Activated CD4-positive, alpha-beta T cell treated with anti-CD3 and anti-CD28 coated beads, Interleukin-2, Interleukin-4, amounts not matched to agents 100 ng/mL and 50 ng/mL, durations not matched to agents 16 hours and 8 hours (primary cell): ENCODE results near the gene AUNIP.

ENCODE experiments used
- DNase-seq: peaks from one replicate; pipeline ENCODE4 v3.0.0-alpha.2; 2020; ENCODE audit warnings: low spot score

AUNIP gene

DNA sequence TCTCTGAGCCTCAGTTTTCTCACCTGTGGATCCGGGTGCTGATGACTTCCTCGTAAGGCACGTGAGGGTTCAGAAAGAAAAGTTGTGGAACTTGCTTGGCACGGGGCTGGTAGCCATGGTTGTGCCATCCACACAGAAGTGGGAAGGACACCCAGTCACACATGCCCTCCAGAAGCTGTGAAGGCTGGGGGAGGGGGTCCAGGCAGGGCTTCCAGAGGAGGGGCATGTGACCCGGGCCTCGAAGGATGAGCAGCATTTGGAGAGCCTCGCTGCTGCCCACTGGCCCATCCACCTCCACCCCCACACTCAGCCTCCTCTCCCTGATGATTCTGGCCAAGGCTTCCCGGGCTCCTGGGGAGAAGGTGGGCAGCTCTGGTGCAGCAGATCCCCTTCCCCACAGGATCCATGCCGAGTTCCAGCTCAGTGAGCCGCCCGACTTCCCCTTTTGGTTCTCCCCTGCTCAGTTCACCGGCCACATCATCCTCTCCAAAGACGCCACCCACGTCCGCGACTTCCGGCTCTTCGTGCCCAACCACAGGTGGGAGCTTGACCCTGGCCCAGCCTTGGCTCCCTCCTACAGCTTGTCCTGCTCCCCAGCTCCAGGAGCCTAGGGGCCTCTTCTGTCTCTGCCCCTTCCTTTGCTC, 49.9 kb downstream of the AUNIP start:
- no peak for DNase-seq

DNA sequence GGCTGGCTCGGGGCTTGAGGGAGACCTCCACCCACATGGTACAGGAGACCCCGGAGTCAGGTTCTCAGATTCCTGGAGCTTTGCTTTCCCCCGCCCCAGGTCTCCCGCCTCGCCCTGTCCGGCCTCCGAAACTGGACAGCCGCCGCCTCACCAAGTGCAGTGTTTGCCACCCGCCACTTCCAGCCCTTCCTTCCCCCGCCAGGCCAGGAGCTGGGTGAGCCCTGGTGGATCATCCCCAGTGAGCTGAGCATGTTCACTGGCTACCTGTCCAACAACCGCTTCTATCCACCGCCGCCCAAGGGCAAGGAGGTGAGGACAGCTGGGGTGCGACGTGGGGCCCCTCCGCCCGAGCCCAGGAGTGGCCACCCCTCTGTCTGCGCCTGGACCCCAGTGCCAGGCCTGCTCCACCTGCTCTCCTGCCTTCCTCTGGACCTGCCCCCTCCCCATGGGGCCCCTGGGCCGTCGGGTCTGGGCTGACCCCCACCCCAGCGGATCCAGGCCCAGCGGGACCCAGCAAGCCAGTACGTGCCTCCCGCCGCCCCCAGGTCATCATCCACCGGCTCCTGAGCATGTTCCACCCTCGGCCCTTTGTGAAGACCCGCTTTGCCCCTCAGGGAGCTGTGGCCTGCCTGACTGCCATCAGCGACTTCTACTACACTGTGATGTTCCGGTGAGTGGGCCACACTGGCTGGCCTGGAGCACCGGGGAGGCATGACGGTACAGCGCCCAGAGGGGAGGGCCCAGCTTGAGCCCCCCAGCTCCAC, 50.6 kb downstream of the AUNIP start:
- no peak for DNase-seq

GRCh38 chr1:25807480-25808390, 51.5 kb downstream of the AUNIP start:
- DNase-seq: no peak

GRCh38 chr1:25806418-25806817, 52.8 kb downstream of the AUNIP start:
- DNase-seq: no peak

DNA sequence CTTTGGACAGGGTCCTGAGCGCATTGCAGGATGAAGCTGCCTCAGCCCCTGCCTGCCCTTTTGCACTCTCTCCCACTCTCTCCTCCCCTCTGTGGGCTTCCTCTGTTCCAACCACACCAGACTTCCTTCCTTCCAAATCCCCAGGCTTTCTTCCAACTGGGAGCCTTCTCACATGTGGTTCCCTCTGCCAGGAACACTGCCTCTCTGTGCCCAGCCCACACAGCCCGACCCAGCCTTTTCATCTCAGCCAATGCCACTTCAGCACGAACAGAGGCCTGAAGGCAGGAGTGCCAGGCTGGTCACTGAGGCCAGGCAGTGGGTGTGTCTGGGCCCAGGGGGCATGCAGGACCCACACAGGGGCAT, 53.4 kb downstream of the AUNIP start:
- no peak for DNase-seq

- no peak for DNase-seq
Observed at GRCh38 chr1:25804964-25805862, 54.0 kb downstream of the AUNIP start.

DNA sequence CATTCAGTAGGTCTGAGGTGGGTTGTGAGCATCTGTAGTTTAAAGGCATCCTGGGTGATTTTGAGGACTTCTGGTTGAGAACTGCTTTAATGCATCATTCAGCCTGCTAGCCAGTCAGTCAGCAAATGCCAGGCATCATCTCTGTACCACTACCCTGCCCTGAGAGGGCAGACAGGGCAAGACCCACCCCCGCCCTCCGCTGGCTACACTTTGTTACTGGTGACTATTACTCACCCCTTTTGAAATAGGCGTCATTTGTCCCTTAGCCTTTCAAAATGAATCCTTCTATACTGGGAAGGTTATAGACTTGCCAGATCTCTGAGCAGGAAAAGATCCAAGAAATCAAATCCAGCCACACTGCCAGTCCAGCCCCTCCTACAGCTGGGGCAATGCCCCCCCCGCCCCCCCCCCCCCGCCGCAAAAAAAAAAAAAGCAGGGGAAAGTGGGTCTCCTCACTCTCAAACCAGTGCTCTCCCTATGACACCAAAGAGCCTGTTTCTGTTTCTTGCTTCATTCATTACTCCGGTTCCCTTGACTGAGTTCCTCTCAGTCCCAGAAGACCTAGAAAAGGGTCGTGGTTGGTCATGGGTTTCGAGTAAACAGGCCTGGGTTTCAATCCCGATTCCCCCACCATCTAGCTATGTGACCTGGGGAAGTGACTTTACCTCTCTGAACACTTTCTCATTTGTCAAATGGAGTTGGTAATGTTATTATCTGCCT, 54.9 kb downstream of the AUNIP start:
- peak; percentile 31 for DNase-seq

DNA sequence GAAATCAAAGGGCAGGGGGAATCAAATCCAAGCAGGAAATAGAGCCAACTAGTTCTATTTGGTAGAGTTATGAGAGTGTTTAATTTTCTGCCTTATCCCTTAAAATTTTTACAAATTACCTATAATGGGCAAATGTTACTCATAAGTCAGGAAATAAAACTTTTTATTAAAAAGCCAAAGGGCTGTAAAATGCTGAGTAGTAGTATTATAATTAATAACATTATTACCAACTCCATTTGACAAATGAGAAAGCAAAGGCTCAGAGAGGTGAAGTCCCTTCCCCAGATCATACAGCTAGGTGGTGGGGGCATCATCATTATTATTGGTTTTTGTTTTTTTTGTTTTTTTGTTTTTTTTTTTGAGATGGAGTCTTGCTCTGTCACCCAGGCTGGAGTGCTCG, 55.9 kb downstream of the AUNIP start:
- DNase-seq: no peak

- DNase-seq: no peak
Observed at GRCh38 chr1:25802915-25803314, 56.3 kb downstream of the AUNIP start.

GRCh38 chr1:25800703-25801377, 58.4 kb downstream of the AUNIP start:
- no peak for DNase-seq

- no peak for DNase-seq
Observed at GRCh38 chr1:25799935-25800702, 59.1 kb downstream of the AUNIP start, which contains the start of gene SELENON. Gene SELENON (plus strand): TSS chr1:25800193. CDS start chr1:25800231, 38 bp downstream.

DNA sequence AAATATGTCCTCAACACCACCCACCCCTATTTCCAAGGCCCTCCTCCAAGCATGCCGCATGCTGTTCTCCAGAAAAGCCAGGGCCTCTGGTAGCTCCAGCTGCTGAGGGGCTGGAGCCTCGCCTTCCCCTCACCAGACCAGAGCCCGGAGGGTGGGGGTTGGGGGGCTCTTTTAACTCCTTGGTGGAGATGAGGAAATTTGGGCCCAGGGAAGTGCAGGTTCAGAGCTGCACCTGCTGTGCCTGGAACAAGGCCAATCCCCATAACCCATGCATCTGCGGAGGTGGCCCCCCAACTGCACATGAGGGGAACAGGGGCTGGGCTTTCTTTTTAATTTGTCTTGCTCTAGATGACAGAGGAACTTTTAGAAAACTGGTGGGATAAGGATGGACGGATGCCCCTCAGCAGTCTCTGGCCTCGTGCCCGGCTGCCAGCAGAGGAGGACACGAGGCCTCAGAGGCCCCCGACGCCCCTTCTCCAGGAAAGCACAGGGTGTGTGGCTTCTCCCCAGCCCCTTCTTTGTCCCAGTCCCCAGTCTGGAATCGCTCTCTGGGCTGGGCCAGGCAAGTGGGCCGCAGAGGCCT, 59.8 kb downstream of the AUNIP start:
- DNase-seq: no peak

DNA sequence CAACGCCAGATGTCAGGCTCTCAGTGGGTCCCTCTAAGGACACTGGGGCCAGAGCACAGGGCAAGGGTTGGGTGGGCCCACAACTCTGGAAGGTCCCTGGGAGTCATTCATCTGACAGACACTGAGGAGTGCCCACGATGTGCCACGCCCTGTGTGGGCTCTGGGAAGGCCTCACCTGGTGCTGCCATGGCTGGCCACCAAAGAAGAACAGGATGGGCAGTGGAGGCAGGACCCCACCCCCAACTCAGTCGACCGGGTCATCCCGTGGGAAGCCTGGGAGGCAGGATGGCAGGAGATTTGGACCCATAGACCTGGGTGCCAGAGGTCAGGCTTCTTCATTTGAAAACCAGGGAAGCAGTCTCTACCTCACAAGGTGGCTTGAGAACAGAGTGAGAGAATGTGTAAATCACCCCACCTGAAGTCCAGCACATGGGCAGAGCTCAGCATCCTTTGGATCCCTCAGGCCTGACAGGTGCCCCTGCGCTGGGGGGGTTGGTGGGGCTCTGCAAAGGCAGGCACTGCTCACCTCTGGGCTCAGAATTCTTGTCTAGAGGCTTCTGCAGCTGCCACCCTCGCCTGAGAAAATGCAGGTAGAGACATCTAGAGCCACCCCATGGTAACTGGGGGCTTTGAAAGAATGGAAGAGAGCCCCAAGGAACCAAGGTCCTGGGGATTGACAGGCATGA, 60.4 kb downstream of the AUNIP start:
- no peak for DNase-seq

GRCh38 chr1:25797939-25798338, 61.3 kb downstream of the AUNIP start:
- no peak for DNase-seq

DNA sequence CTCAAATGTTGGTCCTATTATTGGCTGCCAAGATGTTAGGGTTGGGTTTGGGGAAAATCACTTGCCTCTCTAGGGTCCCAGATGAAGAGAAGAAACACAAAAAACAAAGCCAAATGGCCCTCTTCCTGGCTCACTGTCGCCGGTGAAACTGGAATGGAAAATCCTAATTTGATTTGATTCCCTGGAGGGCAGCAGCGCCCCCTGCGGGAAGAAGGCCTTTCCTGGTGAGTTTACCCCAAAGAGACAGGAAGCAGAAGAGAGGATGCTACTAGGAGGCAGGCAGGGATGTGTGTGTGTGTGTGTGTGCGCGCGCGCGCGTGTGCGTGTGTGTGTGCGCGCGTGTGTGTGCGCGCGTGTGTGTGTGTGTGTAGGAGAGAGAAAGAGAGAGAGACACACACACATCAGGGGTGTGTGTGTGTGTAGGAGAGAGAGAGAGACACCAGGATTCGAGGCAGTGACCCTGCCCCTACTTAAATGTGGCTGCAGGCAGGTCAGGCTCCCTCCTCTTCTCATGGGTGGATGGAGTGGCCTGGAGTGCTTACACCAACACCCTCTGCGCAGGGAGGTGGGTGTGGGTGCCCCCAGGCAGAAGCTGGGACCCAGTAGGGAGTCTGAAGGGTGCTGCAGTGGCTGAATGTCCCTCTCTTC, 62.3 kb downstream of the AUNIP start:
- DNase-seq: peak; percentile 69

DNA sequence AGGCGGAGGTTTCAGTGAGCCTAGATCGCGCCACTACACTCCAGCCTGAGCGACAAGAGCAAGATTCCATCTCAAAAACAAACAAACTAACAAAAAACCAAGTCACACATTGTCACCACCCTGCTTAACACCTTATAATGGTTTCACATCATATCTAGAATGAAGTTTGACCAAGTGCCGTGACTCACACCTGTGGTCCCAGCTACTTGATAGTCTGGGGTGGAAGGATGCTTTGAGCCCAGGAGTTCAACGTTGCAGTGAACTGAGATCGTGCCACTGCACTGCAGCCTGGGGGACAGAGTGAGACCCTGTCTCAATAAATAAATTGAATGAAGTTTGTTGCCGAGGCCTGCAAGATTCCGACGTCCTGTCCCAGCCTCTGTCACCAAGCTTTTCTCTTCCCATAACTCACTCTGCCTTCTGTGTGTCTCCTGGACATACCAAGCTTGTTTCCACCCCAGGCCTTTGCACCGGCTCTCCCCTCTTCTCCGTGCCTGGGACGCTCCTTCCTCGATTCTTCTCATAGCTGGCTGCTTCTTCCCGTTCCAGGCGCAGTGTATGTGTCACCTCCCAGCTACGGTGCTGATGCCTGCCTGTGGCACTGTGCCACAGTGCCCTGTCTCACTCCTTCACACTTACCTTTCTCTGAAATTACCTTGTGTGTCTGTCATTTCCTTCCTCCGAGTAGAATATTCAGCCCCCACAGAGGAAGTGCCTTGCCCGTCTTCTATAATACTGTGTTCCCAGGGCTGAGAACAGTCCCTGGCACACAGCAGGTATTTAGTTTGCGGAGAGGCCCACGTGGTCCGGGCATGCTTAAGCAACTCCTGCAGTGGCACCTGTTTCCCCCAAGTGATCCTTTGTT, 63.1 kb downstream of the AUNIP start:
- no peak for DNase-seq

- no peak for DNase-seq
Observed at GRCh38 chr1:25795211-25795610, 64.0 kb downstream of the AUNIP start.
